Suprapubic skin (tissue), 3 donors: ENCODE results near the gene OR10J1.

Experiments used
- POLR2A ChIP-seq, 2 donors: fragments of 450-650 bp; IDR thresholded peaks; one replicate each; pipeline ENCODE4 v1.6.1; 2017; ENCODE audit warnings: antibody characterized with exemption in 2 of 2, mild to moderate bottlenecking in 2 of 2, moderate library complexity in 2 of 2
- TF ChIP-seq, protein P1 (sequence below), 2 donors: fragments of 200-600 bp in 1 of 2; fragments of 450-650 bp in 1 of 2; sonication (generic) in 1 of 2; IDR thresholded peaks; one replicate each; pipeline ENCODE4 v1.5.1; 2016 to 2019; ENCODE audit warnings: antibody characterized with exemption in 2 of 2, mild to moderate bottlenecking in 1 of 2, moderate library complexity in 1 of 2

DNA sequence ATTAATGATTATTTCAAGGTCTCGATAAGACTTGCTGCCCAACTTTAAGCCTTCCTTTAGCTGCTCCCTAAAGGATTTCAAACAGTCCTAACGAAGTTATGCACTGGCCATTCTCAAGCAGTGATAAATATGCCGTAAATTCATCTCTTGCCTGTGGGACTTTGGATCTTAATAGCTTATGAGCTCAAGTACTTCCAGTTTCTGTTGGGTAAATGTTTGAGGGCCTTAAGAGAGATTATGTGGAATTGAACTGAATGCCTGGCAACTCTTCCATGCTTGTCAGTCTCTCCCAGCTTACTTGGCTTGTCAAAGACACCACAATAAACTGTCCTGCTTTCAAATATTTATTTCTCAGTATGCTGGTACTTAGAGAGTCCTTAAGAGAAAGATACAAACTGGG is 11.0 kb upstream of the OR10J1 start:
- TF ChIP-seq POLR2A (IDR thresholded peaks at IDR 0.05), result no peak
- TF ChIP-seq, protein P1, sequence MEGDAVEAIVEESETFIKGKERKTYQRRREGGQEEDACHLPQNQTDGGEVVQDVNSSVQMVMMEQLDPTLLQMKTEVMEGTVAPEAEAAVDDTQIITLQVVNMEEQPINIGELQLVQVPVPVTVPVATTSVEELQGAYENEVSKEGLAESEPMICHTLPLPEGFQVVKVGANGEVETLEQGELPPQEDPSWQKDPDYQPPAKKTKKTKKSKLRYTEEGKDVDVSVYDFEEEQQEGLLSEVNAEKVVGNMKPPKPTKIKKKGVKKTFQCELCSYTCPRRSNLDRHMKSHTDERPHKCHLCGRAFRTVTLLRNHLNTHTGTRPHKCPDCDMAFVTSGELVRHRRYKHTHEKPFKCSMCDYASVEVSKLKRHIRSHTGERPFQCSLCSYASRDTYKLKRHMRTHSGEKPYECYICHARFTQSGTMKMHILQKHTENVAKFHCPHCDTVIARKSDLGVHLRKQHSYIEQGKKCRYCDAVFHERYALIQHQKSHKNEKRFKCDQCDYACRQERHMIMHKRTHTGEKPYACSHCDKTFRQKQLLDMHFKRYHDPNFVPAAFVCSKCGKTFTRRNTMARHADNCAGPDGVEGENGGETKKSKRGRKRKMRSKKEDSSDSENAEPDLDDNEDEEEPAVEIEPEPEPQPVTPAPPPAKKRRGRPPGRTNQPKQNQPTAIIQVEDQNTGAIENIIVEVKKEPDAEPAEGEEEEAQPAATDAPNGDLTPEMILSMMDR (IDR thresholded peaks at IDR 0.05), result no peak
